DMS153 treated with DMSO at 0.1 percent for 48 hours (cell line): ENCODE data around the gene TMPRSS9.
"Not testable (repeated sequence)": the region's sequence is repeated elsewhere in the genome, so short reads cannot be mapped to it uniquely, and the experiment has no call there.

ENCODE experiments used
- DNase-seq: peaks from one replicate; lab custom pipeline; 2025; ENCODE audit not compliant: unreplicated experiment; lab: John Stamatoyannopoulos, UW

The TMPRSS9 gene

DNA sequence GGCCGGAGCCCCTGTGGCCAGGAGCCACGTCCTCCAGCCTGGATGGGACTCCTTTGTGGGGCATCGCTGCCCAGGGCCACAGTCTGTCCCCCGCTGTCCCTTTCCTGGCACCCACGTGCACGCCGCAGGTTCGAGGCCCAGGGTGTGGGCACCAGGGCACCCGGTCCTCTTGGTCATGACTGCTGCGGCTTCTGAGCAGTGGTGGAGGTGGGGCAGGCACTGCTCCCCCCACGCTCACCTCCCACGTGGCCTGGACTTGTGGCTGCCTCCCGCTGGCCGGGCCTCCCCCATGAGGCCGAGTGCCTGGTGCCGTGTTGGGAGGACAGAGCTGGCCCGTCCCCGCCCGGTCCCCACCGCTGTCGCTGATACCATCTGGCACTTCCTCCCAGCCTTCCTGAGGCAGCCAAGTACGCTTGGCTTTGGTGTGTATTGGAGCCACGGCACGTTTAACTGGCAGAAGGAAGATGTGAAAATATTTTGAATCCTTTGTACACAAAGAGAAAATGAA is 18.8 kb upstream of the TMPRSS9 start:
- DNase-seq, result no peak

DNA sequence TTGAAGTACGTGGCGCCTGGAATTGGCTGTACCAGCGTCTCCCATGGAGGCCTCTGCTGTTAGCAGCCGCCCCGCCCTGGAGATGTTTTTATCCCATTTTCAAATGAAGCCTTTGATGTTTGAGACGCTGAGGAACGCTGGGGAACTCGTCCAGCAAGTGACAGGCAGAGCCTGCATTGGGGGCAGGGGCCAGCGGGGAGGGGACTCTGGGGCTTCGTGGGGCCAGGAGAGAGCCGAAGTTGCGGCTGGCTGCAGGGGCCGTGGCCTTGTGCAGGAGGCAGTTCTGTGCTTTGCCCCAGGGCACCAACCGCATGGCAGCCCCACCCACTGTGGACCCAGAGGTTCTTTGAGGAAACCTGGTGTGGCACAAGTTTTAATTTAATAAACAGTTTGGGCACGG is 18.1 kb upstream of the TMPRSS9 start:
- DNase-seq, result no peak

DNA sequence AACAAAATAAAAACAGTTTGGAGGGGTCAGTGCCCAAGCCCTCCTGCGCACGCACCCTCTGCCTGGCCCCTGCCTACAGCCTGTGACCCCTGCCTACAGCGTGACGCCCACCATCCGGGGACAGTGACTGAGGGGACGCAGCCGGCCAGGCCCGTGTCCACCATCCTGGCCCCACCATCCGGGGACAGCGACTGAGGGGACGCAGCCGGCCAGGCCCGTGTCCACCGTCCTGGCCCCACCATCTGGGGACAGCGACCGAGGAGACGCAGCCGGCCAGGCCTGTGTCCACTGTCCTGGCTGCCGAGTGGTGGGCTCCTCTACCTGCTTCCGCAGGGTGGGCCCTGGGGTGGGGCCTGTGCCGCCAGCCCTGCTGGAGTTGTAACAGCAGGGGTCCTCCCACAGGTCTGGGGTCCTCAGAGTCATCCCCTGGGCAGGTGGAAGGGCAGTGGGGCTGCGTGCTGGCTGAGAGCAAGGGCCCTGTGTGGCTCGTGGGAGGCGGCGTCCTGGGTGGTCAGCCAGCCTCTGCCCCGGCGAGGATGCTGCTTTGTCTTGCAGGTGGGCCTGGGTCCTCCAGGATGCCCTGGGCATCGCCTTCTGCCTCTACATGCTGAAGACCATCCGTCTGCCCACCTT is 17.3 kb upstream of the TMPRSS9 start:
- DNase-seq, result no peak

DNA sequence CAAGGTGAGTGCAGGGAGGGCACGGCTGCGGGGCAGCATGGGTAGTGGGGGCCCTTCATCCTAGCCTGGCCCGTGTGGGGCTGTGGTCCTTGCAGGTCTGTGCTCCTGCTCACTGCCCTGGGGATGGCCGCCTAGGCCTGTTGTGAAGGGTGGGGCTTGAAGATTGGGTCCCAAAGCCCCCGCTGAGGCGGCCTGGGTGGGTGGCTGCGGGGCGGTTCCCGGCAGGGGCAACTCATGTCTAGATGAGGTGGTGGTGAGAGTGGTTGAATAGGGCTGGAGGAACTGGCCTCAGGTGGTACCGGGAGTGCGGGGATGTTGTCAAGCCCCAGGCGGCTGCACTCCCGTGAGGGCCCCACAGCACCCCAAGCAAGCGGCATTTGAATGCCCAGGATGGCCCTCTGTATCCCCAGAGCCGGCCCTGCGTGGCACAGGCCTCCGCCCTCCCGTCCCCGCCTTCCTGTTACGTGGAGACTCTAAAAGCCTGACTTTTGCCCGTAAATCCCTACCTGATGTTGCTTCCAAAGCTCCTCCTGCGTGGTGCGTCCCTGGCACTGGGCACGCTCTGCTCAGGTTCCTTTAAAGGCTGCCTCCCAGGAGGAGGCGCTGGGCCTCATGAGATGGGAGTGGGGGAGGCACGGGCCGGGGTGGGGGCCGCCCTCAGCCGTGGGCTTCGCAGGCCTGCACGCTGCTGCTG is 16.6 kb upstream of the TMPRSS9 start:
- DNase-seq, result no peak

DNA sequence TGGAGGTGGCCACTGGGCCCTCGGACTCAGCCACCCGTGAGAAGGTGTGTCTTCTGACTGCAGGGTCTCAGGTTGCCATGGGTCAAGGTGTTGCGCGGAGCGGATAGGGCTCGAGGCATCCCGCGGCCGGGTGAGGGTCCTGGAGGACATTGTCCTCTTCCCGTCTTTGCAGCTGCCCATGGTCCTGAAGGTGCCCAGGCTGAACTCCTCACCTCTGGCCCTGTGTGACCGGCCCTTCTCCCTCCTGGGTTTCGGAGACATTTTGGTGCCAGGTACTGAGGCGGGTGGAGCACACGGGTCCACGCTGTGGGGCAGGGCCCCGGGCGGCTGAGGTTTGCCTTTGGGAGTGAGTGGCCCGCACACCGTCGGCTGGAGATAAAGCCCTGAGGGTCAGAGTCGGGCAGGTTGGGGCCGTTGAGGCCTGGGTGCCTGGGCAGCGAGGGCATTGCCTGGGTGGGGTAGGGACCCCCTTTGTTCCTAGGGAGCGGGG is 15.6 kb upstream of the TMPRSS9 start:
- no peak for DNase-seq

DNA sequence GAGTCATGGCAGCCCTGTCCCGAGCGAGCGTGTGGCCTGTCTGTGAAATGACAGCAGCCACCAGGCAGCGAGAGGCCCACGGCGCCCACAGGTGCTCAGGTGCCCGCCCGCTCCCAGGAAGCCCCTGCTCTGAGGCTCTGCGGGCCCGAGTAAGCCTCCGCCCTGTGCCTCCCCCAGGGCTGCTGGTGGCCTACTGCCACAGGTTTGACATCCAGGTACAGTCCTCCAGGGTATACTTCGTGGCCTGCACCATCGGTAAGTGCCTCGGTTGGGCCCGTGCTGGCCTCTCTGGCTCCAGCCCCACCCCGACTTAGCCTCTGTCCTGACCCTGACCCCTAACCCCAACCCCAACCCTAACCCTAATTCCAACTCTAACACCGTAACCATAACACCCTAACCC is 15.0 kb upstream of the TMPRSS9 start:
- DNase-seq, result no peak

DNA sequence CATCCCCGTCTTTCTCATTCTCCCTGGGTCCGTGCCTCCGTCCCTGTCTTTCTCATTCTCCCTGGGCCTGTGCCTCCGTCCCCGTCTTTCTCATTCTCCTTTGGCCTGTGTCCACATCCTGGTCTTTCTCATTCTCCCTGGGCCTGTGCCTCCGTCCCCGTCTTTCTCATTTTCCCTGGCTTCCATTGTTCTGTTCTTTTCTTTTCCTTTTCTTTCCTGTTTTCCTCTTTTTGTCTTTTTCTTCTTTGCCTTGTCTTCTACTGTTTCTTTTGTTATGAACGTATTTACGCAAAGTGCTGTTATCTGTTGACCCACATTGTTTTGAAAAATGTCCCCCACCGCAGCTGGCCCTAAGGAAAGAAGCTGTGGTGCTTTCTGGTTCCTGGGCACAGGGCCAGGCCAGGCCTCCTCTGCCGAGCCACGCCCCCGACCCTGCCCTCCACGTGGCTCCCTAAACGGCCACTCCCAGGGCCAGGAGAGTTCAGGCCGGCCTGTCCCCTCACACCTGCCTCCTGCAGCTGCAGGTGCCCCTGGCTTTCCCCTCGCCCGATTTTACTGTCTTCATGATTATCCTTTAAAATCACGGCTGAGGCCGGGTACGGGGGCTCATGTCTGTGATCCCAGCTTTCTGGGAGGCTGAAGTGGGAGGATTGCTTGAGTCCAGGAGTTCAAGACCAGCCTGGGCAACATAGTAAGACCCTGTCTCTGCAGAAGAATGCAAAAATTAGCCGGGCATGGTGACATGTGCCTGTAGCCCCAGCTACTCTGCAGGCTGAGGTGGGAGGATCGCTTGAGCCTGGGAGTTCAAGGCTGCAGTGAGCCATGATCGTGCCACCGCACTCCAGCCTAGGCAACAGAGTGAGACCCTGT is 14.0 kb upstream of the TMPRSS9 start:
- no peak for DNase-seq

DNA sequence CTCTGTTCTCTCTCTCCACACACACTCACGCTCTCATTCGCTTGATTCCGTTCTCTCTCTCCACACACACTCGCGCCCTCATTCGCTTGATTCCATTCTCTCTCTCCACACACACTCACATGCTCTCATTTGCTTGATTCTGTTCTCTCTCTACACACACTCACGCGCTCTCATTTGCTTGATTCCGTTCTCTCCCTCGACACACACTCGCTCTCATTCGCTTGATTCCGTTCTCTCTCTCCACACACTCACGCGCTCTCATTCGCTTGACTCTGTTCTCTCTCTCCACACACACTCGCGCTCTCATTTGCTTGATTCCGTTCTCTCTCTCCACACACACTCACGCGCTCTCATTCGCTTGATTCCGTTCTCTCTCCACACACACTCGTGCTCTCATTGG is 10.2 kb upstream of the TMPRSS9 start:
- DNase-seq, result not testable (repeated sequence)

DNA sequence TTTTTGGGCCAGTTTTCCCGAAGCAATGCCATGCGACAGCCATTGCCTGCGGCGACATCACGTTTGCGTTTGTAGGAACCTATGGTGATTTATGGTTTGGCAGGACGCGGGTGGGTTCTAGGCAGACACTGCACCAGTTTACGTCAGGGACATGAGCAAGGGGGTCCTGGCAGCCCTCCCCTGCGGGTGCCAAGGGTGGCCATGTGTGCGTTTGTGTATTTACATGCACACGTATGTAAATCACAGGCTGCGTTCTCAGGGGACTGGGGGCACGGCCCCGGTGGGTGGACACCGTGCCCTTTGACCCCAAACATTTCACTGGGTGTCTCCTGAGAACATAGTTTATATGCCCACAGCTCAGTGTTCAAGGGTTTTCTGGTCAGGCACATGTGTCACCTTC is 9.4 kb upstream of the TMPRSS9 start:
- DNase-seq, result no peak

DNA sequence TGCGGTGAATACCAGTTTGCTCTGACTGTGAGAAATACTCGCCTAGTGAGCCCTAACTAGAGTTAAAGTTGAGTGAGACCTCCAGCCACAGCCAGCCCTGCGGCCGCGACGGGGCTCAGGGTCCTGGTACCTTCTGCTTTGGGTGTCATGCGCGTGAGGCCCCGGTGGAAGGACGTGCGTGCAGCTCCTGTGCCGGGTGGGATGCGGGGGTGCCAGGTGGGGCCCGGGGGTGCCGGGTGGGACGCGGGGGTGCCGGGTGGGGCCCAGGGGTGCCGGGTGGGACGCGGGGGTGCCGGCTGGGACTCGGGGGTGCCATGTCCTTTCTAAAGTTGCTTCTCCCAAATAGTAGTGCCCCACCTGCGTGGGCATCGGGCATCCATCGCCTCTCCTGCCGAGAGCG is 8.5 kb upstream of the TMPRSS9 start:
- DNase-seq, result no peak

DNA sequence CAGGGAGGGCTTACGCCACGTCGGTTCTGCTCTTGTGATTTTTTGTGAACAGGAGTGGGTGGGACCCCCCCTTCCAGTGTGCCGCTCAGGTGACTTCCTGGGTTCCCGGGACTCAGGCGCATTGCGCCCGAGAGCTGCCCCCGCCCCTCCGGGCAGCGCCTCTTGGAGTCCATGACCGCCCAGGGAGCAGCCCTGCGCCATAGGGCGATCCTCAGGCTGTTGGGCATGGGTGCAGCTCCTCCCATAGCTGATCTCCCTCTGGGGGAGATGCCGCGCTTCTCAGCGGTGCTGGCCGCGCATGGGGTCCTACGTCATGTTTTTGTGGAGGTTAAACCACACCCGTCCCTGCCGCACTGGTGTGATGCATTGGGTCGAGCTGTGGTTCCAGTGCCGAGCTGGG is 7.9 kb upstream of the TMPRSS9 start:
- DNase-seq, result no peak

DNA sequence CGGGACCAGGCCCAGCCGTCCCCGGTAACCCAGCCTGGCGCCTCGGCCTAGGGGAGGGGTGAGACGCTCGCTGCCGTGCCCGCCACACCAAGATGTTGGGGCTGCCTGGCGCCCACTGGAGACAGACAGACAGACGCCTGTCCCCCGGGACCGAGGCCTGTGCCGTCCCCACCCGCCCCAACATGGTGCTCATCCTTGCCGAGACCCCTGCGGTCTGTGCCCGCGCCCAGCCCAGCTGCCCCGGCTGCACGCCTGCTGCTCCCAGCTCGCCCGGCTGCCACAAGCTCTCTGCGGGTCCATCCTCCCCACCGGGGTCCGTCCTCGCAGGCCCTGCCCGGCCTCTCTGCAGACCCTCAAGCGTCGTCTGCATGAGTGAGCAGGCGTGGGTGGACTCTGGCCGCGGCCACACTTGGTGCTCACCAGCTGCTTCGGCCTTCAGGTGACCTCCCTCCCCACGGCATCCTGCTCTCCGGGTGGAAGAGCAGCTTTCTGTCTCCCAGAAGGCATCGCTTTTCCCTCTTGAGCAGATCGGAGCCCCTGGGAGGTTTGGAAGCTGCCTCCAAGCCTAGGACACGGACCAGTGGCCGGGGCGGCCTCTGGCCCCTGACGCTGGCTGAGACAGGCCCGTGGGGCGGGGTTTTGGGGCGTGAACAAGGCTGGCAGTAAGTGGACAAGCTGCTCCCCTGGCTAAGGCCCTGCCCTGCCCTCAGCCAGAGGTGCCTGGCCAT is 6.7 kb upstream of the TMPRSS9 start:
- no peak for DNase-seq

DNA sequence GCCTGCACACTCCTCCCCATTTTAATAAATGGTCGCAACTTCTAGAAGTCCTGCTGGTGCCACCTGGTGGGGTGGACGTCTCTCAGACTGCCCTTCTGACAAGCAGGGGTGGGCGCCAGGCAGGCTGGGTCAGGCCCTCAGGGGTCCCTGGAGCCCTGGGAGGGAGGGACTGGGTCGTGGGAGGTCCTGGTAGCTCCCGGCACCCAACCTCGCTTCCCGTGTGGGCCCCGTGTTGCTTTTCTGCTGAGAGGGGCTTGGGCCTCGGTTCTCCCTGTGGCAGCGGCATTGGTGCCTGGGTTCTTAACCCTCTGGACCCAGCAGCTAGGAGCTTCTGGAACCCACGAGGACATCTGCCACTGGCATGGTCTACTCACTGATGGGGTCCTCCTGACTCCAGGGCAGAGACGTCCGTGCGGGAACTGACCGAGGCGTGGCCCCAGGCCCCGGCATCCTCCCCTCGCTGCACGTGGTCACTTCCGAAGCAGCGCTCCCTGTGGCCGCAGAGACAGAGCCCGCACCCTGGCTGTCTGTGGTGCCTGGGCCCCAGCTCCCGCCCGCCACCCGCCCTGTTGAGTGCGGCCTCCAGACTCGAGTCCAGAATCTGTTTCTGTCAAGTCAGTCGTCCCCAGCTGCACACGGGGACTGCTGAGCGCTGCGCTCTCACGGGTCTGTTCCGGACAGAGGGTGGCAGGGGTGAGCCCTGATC is 6.0 kb upstream of the TMPRSS9 start:
- no peak for DNase-seq

DNA sequence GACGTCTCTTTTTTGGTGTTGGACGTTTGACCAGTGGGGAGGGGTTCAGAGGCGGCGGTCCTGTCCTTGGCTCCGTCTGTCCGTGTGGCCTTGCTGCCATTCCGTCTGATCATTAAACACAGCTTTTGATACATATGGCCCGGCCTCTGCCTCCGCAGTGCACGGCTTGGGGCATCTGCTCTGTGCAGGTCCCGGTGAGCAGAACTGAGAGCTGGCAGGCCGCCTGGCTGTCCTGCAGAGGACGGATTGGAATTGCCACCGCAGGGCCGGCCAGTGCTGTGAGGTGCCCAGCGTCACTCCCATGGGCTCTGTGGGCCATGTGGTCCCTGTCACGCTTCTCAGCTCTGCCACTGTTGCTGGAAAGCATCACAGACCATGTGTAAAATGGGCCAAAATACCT is 5.4 kb upstream of the TMPRSS9 start:
- no peak for DNase-seq

DNA sequence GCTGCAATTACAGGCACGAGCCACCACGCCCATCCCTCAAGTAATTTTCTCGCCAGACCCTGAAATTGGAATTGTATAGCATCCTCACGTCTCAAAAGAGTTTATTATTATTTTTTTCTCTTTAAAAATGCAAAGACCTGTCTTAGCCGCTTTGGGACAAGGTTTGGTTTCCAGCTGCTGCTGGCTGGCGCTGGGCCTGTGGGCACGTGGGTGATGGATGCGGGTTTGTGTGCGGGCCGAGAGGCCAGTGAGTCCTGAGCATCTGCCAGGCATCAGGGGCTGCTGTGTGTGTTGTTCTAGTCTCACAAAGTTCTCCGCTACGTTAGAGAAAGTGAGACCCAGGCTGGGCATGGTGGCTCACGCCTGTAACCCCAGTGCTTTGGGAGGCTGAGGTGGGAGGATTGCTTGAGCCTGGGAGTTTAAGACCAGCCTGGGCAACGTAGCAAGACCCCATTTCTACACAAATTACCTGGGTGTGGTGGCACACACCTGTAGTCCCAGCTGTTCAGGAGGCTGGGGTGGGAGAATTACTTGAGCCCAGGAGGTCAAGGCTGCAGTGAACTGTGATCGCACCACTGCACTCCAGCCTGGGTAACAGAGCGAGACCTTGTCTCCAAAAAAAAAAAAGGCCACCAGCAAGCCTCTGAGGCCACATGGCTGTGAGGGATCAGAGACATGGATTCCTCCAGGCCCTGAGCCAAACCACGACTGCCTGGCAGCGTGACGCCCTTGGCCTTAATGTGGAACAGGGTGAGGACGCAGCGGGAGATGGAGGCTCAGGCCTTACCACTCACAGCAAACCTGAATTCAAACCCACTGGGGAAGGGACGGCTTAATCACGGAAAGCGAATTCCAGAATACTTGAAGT is 4.7 kb upstream of the TMPRSS9 start:
- DNase-seq, result no peak

DNA sequence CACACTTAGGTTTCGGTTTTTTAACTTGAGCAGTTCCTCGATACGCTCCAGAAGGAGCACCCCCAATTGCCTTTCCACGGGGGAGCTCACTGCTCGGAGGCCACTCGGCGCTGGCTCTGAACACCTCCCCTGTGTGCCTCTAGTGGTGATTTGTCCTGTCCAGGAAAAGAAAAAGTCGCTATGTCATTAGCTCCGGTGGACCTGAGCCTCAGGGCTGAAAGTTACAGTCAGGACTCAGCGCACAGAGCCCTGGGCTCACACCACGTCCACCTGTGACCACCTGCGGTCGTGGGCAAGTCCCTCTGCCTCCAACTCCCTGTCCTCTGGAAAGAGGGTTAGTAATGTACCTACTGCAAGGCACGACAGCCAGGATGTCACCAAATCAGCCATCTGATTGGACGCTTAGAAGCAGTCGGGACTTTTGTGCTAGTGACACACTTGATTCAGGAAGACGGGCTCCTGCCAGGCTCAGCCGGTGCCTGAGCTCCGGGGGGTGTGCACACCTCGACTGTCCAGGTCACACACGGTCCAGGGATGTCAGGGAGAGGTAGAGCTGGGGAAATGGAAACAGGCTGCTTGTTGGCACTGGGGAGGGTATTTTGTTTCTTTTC is 3.9 kb upstream of the TMPRSS9 start:
- no peak for DNase-seq

DNA sequence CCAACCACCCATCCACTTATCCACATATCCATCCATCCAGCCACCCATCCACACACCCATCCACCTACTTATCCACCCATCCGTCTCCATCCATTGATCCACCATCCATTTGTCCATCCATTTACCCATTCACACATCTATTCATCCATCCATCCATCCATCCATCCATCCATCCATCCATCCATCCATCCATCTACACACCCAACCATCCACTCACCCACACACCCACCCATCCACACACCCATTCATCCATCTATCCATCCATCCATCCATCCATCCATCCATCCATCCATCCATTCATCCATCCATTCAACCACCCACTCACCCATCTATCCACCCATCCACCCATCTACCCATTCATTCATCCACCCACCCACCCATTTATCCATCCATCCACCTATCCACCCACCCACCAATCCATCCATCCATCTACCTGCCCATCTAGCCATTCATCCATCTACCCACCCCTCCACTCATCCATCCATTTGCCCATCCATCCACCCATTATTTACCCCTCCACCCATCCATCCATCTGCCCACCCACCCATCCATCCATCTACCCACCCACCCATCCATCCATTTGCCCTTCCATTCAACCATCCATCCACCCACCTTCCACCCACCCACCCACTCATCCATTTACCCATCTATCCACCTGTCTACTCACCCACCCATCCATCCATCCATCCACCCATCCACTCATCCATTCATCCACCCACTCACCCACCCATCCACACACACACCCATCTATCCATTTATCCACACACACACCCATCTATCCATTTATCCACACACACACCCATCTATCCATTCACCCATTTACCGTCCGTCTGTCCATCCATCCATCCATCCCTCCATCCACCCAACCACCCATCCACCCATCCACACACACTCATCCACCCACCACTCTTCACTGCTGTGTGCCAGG is 2.5 kb upstream of the TMPRSS9 start:
- no peak for DNase-seq

DNA sequence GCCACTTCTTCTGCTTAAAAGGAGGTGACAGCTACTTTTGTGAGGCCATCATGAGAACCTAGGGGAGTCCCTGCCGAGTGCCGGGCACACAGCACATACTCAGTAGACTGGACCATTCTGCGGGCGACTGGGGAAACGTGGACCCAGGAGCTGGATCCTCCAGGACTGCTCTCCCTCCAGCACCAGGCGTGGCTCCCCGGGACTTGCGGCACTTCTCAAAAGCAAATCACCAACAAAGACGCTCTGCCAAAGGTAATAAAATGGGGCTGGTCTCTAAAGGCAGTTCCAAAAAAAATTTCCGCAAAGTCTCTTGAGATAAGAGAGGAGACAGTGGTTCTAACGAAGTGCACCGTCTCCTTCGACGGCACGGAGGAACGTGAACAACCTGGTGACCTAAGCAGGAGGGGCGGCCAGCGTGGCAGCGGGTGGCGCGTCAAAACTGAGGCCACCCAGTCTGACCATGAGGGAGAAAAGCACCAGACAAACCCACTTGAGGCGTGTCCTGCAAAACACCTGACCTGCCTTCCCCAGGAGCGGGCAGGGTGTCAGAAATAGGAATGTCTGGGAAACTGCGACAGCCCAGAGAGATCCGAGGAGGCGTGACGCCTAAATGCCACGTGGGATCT is 1.4 kb upstream of the TMPRSS9 start:
- DNase-seq, result no peak
